HCT116 (cell line): Measurements from ENCODE around the gene FURIN. TPM values are rescaled to one million over a fixed set of nuclear protein-coding genes. Genes with fewer than 3 reads are reported as not detected.

Source experiments
- ATAC-seq: fragments of 200-7000 bp; cut with Tn5 transposase; 2 replicates; pipeline ENCODE4 v1.9.1; 2020; ENCODE audit warnings: mild to moderate bottlenecking, moderate library complexity
- BruUV-seq: library from RNA; stranded (reverse); fragments of 400-500 nt; replicated peaks from 2 replicates; lab custom pipeline; 2021; lab: Mats Ljungman, UMichigan
- CTCF ChIA-PET: fragments of 300-600 bp; sonication (Branson Sonifier 250); formaldehyde crosslinking; loops from one replicate; lab custom pipeline; 2021; ENCODE audit warnings: antibody characterized with exemption; lab: Charles Lee
- POLR2A ChIA-PET: fragments of 300-600, 350-600 bp; sonication (Branson Sonifier 250); formaldehyde crosslinking; loops from one replicate; lab custom pipeline; 2021; ENCODE audit warnings: antibody characterized with exemption; lab: Charles Lee
- RAD21 ChIA-PET, 2 experiments: fragments of 300-600 bp; sonication (Branson Sonifier 250); formaldehyde crosslinking; loops; one replicate each; lab custom pipeline; 2023; ENCODE audit warnings: low total read pairs in 2 of 2; ENCODE audit not compliant: uncharacterized antibody in 2 of 2, unreplicated experiment in 2 of 2, low non-redundant PET in 1 of 2; lab: Charles Lee
- DNase-seq: peaks from one replicate; pipeline ENCODE4 v3.0.0-alpha.2; 2010; ENCODE audit warnings: low read depth, low spot score
- H2AFZ ChIP-seq: fragments of 200-600 bp; shearing (Covaris generic), sonication (generic); 2 replicates; pipeline ENCODE4 v1.6.1; 2017; ENCODE audit warnings: low read depth, mixed run types, mixed read lengths, antibody characterized with exemption, low read length; ENCODE audit not compliant: poor library complexity, severe bottlenecking
- H3K27ac ChIP-seq: 2 replicates; pipeline ENCODE4 v1.5.1; 2012; ENCODE audit warnings: low read depth, low read length
- H3K27me3 ChIP-seq: fragments of 200-600 bp; sonication (generic); 2 replicates; pipeline ENCODE4 v1.6.1; 2016; ENCODE audit warnings: mixed run types, low read length, mixed read lengths; ENCODE audit not compliant: insufficient read depth
- H3K36me3 ChIP-seq, 2 experiments: fragments of 200-500 bp in 1 of 2; fragments of 200-600 bp in 1 of 2; sonication (Bioruptor generic) in 1 of 2; sonication (generic) in 1 of 2; 2 replicates each; pipeline versions ENCODE4 v1.5.1 to v1.6.1; 2014 to 2016; ENCODE audit warnings: low read length in 2 of 2, inconsistent platforms in 1 of 2, mixed read lengths in 1 of 2, mixed run types in 1 of 2; ENCODE audit not compliant: insufficient read depth in 2 of 2, control insufficient read depth in 1 of 2
- H3K4me1 ChIP-seq, 2 experiments: fragments of 200-600 bp in 1 of 2; sonication (generic) in 1 of 2; 2 replicates each; pipeline versions ENCODE4 v1.5.1 to v1.6.1; 2012 to 2017; ENCODE audit warnings: low read length in 2 of 2, inconsistent platforms in 1 of 2, mild to moderate bottlenecking in 1 of 2, mixed read lengths in 1 of 2, mixed run types in 1 of 2, moderate library complexity in 1 of 2; ENCODE audit not compliant: insufficient read depth in 2 of 2, control insufficient read depth in 1 of 2
- H3K4me2 ChIP-seq: fragments of 200-600 bp; sonication (generic); 2 replicates; pipeline ENCODE4 v1.6.1; 2017; ENCODE audit warnings: mixed run types, low read length, mixed read lengths
- H3K4me3 ChIP-seq, 2 experiments: fragments of 200-600 bp in 1 of 2; sonication (generic) in 1 of 2; replicated peaks in 1 of 2; 2 replicates each; pipeline ENCODE4 v1.5.1; 2011 to 2016; ENCODE audit warnings: low read length in 2 of 2, control low read depth in 1 of 2, low read depth in 1 of 2, mild to moderate bottlenecking in 1 of 2, mixed read lengths in 1 of 2, mixed run types in 1 of 2
- H3K79me2 ChIP-seq: fragments of 200-600 bp; sonication (generic); 2 replicates; pipeline ENCODE4 v1.6.1; 2017; ENCODE audit warnings: mild to moderate bottlenecking, mixed run types, low read length, moderate library complexity, mixed read lengths; ENCODE audit not compliant: insufficient read depth
- H3K9ac ChIP-seq: fragments of 200-600 bp; sonication (generic); 2 replicates; pipeline ENCODE4 v1.6.1; 2016; ENCODE audit warnings: low read length, mixed read lengths
- H3K9me2 ChIP-seq: fragments of 200-600 bp; sonication (generic), shearing (Covaris generic); 2 replicates; pipeline ENCODE4 v1.6.1; 2017; ENCODE audit warnings: mixed run types, mild to moderate bottlenecking, moderate library complexity; ENCODE audit not compliant: insufficient read depth
- H3K9me3 ChIP-seq, 2 experiments: fragments of 200-500 bp in 1 of 2; fragments of 200-600 bp in 1 of 2; sonication (Bioruptor generic) in 1 of 2; sonication (generic) in 1 of 2; 2 replicates each; pipeline ENCODE4 v1.6.1; 2014 to 2017; ENCODE audit warnings: low read length in 2 of 2, mixed read lengths in 2 of 2, inconsistent platforms in 1 of 2, low read depth in 1 of 2, mild to moderate bottlenecking in 1 of 2, mixed run types in 1 of 2, moderate library complexity in 1 of 2; ENCODE audit not compliant: control insufficient read depth in 1 of 2, insufficient read depth in 1 of 2
- H4K20me1 ChIP-seq: fragments of 200-600 bp; sonication (generic), shearing (Covaris generic); 2 replicates; pipeline ENCODE4 v1.6.1; 2017; ENCODE audit warnings: mixed run types, mild to moderate bottlenecking, moderate library complexity; ENCODE audit not compliant: insufficient read depth
- CBX3 ChIP-seq: IDR thresholded peaks from 2 replicates; pipeline ENCODE4 v1.6.1; 2012; ENCODE audit warnings: low read depth
- FOSL1 ChIP-seq: IDR thresholded peaks from 2 replicates; pipeline ENCODE4 v1.6.1; 2012; ENCODE audit warnings: low read depth
- SRF ChIP-seq: IDR thresholded peaks from 2 replicates; pipeline ENCODE4 v1.6.1; 2012; ENCODE audit warnings: low read depth
- intact Hi-C: fragments of 100-400 bp; cut with micrococcal nuclease; formaldehyde crosslinking; loops from 2 replicates; pipeline ENCODE4 v1.10.0; 2022
- total RNA-seq: library from RNA; stranded (reverse); gene quantifications from one replicate; pipeline ENCODE4 v1.2.1, GENCODE V29; 2021; ENCODE audit not compliant: unreplicated experiment
- TF ChIP-seq, protein P1 (sequence below), 3 experiments: fragments of 200-600 bp in 1 of 3; sonication (generic) in 1 of 3; IDR thresholded peaks in 2 of 3; conservative IDR thresholded peaks in 1 of 3; 2 replicates each; pipeline ENCODE4 v1.5.1; 2012 to 2017; ENCODE audit warnings: low read depth in 2 of 3, low read length in 2 of 3, antibody characterized with exemption in 1 of 3, borderline replicate concordance in 1 of 3, control low read depth in 1 of 3, mild to moderate bottlenecking in 1 of 3, mixed read lengths in 1 of 3, mixed run types in 1 of 3, moderate library complexity in 1 of 3; ENCODE audit not compliant: insufficient read depth in 1 of 3
- TF ChIP-seq, protein P2 (sequence below): IDR thresholded peaks from 2 replicates; pipeline ENCODE4 v1.6.1; 2011; ENCODE audit warnings: mild to moderate bottlenecking, low read length, moderate library complexity; ENCODE audit not compliant: insufficient replicate concordance; ENCODE audit errors: extremely low read depth
- TF ChIP-seq, protein P3 (sequence below): IDR thresholded peaks from 2 replicates; pipeline ENCODE4 v1.6.1; 2012

The FURIN gene
- total RNA-seq, 1 experiment from 2014 or later: 42.0 TPM

DNA sequence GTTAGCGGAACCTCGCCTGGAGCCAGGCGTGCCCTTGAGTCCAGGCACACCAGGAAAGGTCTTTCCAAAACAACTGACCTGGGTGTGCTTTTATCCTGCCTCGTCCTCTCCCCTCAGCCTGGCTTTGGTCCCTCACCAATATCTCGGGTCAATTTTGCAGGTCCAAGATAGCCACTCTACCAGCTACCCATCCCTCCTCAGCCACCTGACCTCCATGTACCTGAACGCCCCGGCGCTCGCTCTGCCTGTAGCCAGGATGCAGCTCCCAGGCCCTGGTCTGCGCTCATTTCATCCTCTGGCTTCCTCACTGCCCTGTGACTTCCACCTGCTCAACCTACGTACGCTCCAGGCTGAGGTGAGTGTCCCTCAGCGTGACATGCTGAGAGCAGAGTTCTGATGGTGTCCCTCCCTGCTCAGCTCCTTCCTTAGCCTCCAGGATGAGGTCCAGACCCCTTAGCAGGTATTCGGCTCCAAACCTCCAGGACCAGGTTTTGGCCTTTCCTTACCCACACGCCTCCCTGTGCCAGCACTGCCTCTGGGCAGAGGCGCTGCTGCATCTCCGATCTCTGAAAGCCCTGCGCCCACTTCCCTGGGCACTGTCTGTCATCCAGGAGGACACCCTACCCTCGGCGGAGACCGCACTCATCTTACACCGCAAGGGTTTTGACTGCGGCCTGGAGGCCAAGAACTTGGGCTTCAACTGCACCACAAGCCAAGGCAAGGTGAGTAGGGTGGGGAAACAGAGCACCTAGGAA is 49.8 kb downstream of the FURIN start:
- DNase-seq (no peak), ATAC-seq (no peak)
- Histone ChIP-seq H3K27ac (no peak overlapping the region), H3K36me3 (peaks cover 2 to 4% of the 10 kb centered on the region in 2 experiments; a peak in 3 of 4 replicates), H3K4me2 (no peak overlapping the region), H3K4me1 (no peaks in the 10 kb centered on the region), H2AFZ (no peak overlapping the region), H4K20me1 (no peaks in the 10 kb centered on the region), H3K9ac (no peak overlapping the region), H3K9me2 (no peaks in the 10 kb centered on the region), H3K9me3 (no peaks in the 10 kb centered on the region), H3K79me2 (no peaks in the 10 kb centered on the region), H3K27me3 (no peaks in the 10 kb centered on the region), H3K4me3 (no peak overlapping the region)
- ChIA-PET POLR2A (no interaction called here), CTCF (no interaction called here), RAD21 (no interaction called here)
- intact Hi-C loops: no loop called here
- no TSS peak for BruUV-seq
- TF ChIP-seq, protein P1, sequence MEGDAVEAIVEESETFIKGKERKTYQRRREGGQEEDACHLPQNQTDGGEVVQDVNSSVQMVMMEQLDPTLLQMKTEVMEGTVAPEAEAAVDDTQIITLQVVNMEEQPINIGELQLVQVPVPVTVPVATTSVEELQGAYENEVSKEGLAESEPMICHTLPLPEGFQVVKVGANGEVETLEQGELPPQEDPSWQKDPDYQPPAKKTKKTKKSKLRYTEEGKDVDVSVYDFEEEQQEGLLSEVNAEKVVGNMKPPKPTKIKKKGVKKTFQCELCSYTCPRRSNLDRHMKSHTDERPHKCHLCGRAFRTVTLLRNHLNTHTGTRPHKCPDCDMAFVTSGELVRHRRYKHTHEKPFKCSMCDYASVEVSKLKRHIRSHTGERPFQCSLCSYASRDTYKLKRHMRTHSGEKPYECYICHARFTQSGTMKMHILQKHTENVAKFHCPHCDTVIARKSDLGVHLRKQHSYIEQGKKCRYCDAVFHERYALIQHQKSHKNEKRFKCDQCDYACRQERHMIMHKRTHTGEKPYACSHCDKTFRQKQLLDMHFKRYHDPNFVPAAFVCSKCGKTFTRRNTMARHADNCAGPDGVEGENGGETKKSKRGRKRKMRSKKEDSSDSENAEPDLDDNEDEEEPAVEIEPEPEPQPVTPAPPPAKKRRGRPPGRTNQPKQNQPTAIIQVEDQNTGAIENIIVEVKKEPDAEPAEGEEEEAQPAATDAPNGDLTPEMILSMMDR (IDR thresholded peaks at IDR 0.05 in 2 of 3, conservative IDR thresholded peaks at IDR 0.05 in 1 of 3; ENCODE audit: borderline replicate concordance in 1 of 3, insufficient read depth in 1 of 3, low read depth in 2 of 3, low read length in 2 of 3): no peak
- TF ChIP-seq CBX3 (no peak), SRF (no peak), FOSL1 (no peak)
- TF ChIP-seq, protein P2, sequence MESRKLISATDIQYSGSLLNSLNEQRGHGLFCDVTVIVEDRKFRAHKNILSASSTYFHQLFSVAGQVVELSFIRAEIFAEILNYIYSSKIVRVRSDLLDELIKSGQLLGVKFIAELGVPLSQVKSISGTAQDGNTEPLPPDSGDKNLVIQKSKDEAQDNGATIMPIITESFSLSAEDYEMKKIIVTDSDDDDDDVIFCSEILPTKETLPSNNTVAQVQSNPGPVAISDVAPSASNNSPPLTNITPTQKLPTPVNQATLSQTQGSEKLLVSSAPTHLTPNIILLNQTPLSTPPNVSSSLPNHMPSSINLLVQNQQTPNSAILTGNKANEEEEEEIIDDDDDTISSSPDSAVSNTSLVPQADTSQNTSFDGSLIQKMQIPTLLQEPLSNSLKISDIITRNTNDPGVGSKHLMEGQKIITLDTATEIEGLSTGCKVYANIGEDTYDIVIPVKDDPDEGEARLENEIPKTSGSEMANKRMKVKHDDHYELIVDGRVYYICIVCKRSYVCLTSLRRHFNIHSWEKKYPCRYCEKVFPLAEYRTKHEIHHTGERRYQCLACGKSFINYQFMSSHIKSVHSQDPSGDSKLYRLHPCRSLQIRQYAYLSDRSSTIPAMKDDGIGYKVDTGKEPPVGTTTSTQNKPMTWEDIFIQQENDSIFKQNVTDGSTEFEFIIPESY: no peak
- TF ChIP-seq, protein P3, sequence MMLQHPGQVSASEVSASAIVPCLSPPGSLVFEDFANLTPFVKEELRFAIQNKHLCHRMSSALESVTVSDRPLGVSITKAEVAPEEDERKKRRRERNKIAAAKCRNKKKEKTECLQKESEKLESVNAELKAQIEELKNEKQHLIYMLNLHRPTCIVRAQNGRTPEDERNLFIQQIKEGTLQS: no peak
